Measurements from ENCODE around the gene TLE6.
"Not testable (repeated sequence)": the region's sequence is repeated elsewhere in the genome, so short reads cannot be mapped to it uniquely, and the experiment has no call there.

TLE6 gene

GRCh38 chr19:3031607-3031867 is 54.2 kb downstream of the TLE6 start:
- no peak for DNase-seq

DNA sequence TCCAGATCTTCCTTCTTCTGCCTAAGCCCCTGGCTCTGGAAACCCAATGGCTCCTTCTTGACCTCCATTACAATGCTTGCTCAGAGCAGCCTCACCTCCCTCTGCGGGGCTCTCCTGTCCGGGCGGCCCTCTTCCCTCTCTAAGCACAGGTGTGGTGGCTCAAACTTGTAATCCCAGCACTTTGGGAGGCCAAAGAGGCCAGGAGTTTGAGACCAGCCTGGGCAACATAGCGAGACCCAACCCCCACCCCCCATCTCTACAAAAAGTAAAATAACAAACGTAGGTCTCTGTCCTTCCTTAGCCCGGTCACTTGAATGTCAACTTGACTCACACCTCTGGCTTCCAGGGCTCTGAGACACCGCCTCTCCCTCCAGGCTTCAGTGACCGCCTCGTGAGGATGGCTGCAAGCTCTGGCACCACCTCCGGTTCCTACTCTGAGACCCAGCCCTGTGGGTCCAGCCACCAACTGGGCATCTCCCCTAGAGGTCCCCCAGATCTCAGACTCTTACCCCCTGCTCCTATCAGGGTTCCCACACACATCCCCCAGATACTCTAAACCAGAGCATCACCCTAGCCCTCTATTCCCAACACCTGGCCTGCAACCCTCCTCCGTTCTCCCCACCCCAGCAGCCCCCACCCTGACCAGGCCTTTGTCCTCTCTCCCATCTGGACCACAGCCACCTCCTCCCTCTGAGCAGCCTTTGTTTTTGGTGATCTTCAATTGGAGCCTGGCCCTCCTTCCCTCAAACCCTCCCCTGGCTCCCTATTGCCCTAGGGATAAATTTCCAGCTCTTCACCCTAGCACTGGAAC is 56.4 kb downstream of the TLE6 start:
- DNase-seq: no peak

DNA sequence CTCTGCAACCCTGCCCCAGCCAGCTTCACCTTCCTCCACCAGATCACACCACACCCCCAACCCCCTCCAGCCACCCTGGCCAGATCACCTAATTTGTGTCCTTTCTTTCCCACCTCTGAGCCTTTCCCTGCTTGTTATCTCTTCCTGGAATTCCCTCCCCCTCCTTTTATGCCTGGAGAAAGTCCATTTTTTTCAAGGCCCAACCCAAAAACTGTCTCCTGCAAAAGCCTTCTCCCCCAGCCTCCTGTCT is 57.0 kb downstream of the TLE6 start:
- DNase-seq: no peak

- no peak for DNase-seq
These were observed 57.5 kb downstream of the TLE6 start for GRCh38 chr19:3034656-3035541.

DNA sequence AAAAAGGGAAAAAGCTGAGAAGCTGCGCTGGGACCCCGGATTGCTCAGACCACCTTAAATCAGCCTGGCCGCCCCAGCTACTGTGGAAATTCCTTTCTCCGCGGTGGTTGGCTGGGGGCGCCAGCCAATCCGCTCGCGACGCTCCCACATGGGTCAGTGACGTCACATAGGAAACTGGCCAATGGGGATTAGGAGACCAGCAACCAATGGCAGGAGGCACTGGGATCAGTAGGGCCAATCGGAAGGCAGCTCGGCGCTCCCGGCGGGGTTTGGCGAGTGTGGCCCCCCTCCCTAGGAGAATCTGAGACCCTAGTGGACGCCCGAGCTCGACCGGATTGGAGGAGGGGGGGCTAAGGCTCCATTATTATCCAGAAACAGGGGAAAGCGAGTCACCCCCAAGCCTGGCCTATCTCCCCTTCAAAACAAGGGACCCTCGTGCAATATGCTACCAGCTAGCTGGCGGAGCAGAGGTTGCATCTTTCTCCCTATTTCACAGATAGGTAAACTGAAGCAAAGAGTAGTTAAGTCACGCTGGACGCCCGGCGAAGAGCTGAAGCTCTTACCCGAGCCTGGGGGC is 58.3 kb downstream of the TLE6 start:
- DNase-seq: peak; percentile 91

DNA sequence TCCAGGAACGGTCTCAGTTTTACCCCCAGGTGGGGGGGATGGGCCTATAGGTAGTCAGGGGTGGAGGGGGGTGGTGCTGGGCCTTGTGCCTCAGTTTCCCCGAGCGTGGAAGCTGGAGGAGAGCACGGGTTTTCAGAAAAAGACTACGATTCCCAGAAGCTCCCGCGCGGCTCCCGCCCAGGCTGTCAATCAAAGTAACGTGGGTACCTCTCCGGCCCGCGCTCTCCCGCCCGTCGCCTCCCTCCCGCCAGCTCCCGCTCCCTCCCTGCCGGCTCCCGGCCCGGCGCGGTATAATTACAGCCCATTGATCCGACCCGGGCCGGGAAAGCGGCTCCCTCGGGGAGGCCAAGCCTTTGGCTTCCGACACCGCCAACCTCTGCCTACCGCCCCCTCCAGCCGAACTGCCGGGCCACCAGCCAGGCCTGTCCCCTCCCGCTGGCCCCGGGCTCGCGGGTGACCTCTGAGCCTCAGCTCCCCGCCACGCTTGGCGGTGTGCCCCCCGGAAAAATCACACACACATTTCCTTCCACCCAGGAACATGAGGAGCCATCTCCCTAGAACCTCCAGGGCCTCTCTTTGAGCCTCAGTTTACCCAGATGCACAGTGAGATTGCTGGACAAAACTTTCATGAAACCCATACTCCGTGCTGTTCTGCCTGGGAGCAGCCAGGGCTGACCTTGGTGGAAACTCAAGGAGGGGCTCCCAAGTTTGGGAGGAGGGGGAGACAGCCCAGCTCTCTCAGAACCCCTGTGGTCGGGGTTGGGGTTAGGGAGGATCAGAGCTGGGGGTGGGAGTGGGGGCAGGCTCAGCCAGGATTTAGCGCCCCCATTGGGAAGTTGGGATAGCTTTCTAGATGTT is 59.0 kb downstream of the TLE6 start:
- DNase-seq: peak; percentile 68

- DNase-seq: not testable (repeated sequence)
These were observed 59.7 kb downstream of the TLE6 start for GRCh38 chr19:3036977-3037544.

DNA sequence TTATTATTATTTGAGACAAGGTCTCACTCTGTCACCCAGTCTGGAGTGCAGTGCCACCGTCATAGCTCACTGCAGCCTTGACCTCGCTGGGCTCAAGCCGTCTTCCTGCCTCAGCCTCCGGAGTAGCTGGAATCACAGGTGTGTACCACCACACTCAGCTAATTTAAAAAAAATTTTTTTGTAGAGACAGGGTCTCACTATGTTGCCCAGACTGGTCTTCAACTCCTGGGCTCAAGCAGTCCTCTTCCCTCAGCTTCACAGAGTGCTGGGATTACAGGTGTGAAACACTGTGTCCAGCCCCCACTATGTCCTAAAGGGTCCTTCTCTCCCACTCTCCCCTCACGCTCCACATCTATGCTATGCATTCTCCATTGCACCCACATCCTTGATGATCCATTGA is 60.9 kb downstream of the TLE6 start:
- DNase-seq: no peak

DNA sequence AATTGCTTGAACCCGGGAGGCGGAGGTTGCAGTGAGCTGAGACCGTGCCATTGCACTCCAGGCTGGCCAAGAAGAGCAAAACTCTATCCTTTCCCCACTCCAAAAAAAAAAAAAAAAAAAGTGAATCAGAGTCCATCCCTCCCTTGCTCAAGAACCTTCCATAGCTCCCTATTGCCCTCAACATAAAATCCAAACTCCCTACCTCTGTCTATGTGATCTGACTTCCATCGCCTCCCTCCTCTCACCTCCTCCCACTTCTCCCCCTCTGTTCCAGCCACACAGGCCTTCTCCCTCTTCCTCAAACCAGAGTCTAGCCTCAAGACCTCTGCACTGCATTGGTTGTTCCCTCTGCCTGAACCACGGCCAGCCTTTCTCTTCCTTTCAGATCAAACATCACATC is 61.8 kb downstream of the TLE6 start:
- no peak for DNase-seq

DNA sequence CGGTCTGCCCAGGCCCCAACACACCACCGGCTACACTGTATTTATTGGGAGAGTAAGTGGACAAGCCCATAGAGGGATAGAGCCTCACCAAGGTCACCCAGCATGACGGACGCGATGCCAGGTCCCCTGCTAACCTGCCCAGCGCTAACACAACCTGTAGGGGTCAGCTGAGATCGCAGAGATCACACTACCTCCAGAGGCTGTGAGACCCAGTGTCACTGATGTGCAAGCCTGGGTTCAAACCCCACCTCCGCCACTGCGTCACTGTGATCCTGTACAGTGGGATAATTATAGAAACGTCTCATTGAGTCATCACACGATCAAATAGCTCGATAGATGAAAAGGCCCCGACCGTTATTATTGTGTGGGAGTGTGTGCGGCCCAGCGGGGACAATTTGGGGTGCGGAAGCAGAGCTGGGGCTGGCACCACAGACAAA is 62.3 kb downstream of the TLE6 start:
- DNase-seq: no peak

DNA sequence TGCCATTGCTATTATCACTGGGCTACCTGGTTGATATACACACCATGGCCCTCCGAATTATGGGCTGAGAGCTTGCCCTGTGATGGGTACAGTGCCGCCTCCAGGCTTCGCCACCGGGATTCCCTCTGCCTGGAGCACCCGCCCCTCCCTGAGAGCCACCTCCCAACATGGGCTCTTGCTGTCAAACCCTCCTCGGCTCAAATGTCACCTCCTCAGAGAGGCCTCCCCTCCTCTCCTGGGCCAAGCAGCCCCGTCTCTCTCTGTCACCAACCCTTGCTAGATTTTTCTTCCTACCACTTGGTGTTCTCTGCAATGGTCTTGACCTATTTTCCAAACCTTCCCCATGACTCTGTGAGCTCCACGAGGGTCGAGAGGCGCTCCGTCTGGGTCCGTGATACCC is 64.0 kb downstream of the TLE6 start:
- DNase-seq: no peak

DNA sequence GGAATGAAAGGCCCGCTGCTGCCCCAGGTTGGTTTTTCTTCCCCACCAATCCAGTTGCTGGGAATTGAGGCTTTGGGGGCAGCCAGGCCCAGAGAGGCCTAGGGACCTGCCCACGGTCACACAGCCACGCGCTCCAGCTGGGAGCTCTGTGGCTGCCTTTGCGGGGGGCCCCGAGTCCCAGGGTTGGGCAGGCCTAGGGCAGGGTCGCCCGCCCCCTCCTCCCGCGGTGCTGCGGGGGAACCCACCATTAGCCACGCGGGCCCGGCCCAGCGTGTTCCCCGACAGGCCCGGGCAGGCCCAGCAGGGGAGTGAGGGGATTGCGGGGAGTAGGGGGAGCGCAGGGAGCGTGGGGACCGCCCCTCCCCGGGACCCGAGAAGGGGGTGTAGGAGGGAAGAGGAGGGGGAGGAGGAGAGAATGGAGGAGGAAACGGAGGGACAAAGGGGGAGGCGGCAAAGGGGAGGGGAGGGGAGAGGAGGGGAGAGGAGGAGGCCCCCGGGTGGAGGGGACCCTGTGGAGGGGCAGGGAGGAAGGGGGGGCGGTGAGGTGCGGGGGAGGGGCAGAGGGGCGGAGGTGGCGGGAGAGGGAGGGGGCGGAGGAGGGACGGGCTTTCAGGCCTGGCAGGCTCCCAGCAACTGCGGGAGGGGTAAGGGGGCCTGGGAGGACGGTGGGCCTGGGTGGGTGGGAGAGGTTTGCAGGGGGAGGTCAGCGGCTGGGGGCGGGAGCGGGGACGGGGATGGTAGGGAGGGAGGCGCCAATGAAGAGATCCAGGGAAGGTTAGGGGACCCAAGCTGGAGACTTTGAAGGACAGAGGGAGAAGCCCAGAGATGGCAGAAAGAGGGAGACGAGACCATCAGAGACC is 64.6 kb downstream of the TLE6 start:
- DNase-seq: no peak

DNA sequence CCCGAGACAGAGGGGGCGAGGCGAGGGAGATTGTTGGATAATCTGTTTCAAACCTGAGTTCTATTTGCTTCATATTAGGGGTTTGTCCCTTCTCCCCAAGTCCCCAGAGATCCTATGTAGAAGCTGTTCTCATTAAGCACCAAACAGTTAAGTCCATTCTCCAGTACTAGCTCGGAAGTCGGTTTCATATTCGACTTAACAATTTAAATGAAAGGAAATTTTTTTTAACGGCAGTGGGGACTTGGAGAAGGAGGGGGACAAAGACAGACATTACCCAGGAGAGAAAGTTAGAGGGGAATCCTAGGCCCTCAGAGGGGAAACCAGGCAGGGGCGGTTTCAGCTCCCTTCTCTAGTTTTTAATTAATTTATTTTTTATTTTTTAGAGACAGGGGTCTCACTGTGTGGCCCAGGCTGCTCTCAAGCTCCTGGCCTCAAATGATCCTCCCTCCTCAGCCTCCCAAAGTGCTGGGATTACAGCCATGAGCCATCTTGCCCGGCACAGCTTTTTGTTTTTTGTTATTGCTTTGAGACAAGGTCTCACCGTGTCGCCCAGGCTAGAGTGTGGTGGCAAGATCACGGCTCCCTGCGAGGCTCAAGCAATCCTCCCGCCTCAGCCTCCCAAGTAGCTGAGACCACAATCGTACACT is 65.4 kb downstream of the TLE6 start:
- no peak for DNase-seq

All from GF-D8 (cell line).